Smooth muscle cell (in vitro differentiated cells): Measurements from ENCODE around the gene ANGPTL8. TPM values are rescaled to one million over a fixed set of nuclear protein-coding genes. Genes with fewer than 3 reads are reported as not detected.

ENCODE experiments used
- DNase-seq: peaks from one replicate; lab custom pipeline; 2025; ENCODE audit not compliant: unreplicated experiment; lab: John Stamatoyannopoulos, UW
- H2AFZ ChIP-seq: fragments of 200-600 bp; sonication (generic); 2 replicates; pipeline ENCODE4 v1.6.0; 2016; ENCODE audit warnings: antibody characterized with exemption, low read depth, mild to moderate bottlenecking
- H3F3A ChIP-seq: fragments of 200-600 bp; sonication (generic); 2 replicates; pipeline ENCODE4 v1.6.0; 2017; ENCODE audit warnings: antibody characterized with exemption, low read depth
- H3K27ac ChIP-seq: fragments of 200-600 bp; sonication (generic); 2 replicates; pipeline ENCODE4 v1.5.1; 2016; ENCODE audit warnings: low read depth, mild to moderate bottlenecking
- H3K27me3 ChIP-seq: fragments of 200-600 bp; sonication (generic); 2 replicates; pipeline ENCODE4 v1.6.1; 2016; ENCODE audit warnings: low read depth, mild to moderate bottlenecking
- H3K36me3 ChIP-seq: fragments of 200-600 bp; sonication (generic); 2 replicates; pipeline ENCODE4 v1.5.1; 2016; ENCODE audit warnings: low read depth
- H3K4me1 ChIP-seq: fragments of 200-600 bp; sonication (generic); 2 replicates; pipeline ENCODE4 v1.5.1; 2016; ENCODE audit warnings: low read depth
- H3K4me2 ChIP-seq: fragments of 200-600 bp; sonication (generic); 2 replicates; pipeline ENCODE4 v1.6.0; 2016; ENCODE audit warnings: mild to moderate bottlenecking
- H3K4me3 ChIP-seq: fragments of 200-600 bp; sonication (generic); 2 replicates; pipeline ENCODE4 v1.5.1; 2016; ENCODE audit warnings: mild to moderate bottlenecking
- H3K79me2 ChIP-seq: fragments of 200-600 bp; sonication (generic); 2 replicates; pipeline ENCODE4 v1.6.0; 2016; ENCODE audit warnings: low read depth, mild to moderate bottlenecking
- H3K9ac ChIP-seq: fragments of 200-600 bp; sonication (generic); 2 replicates; pipeline ENCODE4 v1.6.0; 2016; ENCODE audit warnings: low read depth
- H3K9me3 ChIP-seq: fragments of 200-600 bp; sonication (generic); replicated peaks from 2 replicates; pipeline ENCODE4 v1.5.1; 2016; ENCODE audit warnings: low read depth
- H4K20me1 ChIP-seq: fragments of 200-600 bp; sonication (generic); 2 replicates; pipeline ENCODE4 v1.6.0; 2016; ENCODE audit warnings: low read depth
- CTCF ChIP-seq: fragments of 200-600 bp; sonication (generic); IDR thresholded peaks from 2 replicates; pipeline ENCODE4 v1.5.1; 2017; ENCODE audit warnings: borderline replicate concordance, mild to moderate bottlenecking, antibody characterized with exemption; ENCODE audit not compliant: insufficient read depth, poor library complexity, severe bottlenecking
- WGBS: methylation state at CpG from one replicate; pipeline ENCODE4 v1.1.7; 2016; ENCODE audit warnings: low lambda C conversion rate; 5-methylcytosine and 5-hydroxymethylcytosine counted together
- polyA plus RNA-seq: library from polyadenylated mRNA; unstranded; fragments of >200 nt; fragmentation: Nextera tagmentation; extraction: Ambion mirVana; gene quantifications from 2 replicates; pipeline ENCODE4 v1.2.1, GENCODE V29; 2016
- total RNA-seq: library from RNA; depleted of rRNA; stranded (reverse); fragments of >200 nt; gene quantifications from 2 replicates; pipeline ENCODE4 v1.2.3, GENCODE V29; 2014

Gene ANGPTL8
- total and polyA plus RNA-seq, 2 experiments from 2014 or later, result 0.54 to 0.80 TPM

DNA sequence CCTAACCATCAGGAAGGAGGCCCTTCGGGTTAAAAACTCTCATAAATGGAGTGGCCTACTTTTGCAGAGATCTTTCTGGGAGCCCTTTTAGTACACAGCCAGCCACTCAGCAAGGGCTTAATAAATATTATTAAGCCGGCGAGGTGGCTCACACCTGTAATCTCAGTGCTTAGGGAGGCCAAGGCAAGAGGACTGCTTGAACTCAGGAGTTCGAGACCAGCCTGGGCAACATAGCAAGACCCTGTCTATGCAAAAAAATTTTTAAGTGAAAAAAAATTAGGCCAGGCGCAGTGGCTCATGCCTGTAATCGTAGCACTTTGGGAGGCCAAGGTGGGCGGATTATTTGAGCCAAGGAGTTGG is 41.3 kb upstream of the ANGPTL8 start:
- Histone ChIP-seq H3K4me1 (no peaks in the 10 kb centered on the region), H4K20me1 (peaks cover 15% of the 10 kb centered on the region), H3K9me3 (no peaks in the 10 kb centered on the region), H3K36me3 (no peaks in the 10 kb centered on the region), H3K4me2 (no peak overlapping the region), H3K79me2 (peaks cover 23% of the 10 kb centered on the region), H3K27ac (no peak overlapping the region), H3F3A (peaks cover 4% of the 10 kb centered on the region), H3K27me3 (no peaks in the 10 kb centered on the region), H3K9ac (no peak overlapping the region), H2AFZ (no peak overlapping the region), H3K4me3 (peak overlapping the region; percentile 72)
- WGBS, result 81% methylated on average over 7 of the region's 7 CpGs
- DNase-seq, result no peak
- TF ChIP-seq CTCF, result no peak

GRCh38 chr19:11198769-11199424 is 40.5 kb upstream of the ANGPTL8 start:
- no peaks in the 10 kb centered on the region for H3K9me3 ChIP-seq
- H4K20me1 ChIP-seq, result peaks cover 15% of the 10 kb centered on the region
- no peaks in the 10 kb centered on the region for H3K36me3 ChIP-seq
- H3K4me2 ChIP-seq, result no peak overlapping the region
- H3K4me1 ChIP-seq, result no peaks in the 10 kb centered on the region
- no peak overlapping the region for H3K4me3 ChIP-seq
- peaks cover 4% of the 10 kb centered on the region for H3F3A ChIP-seq
- DNase-seq, result no peak
- no peak overlapping the region for H3K9ac ChIP-seq
- no peak overlapping the region for H2AFZ ChIP-seq
- 46% methylated on average over 7 of the region's 7 CpGs for WGBS
- H3K79me2 ChIP-seq, result peaks cover 23% of the 10 kb centered on the region
- H3K27me3 ChIP-seq, result no peaks in the 10 kb centered on the region
- H3K27ac ChIP-seq, result no peak overlapping the region
- TF ChIP-seq CTCF, result no peak

DNA sequence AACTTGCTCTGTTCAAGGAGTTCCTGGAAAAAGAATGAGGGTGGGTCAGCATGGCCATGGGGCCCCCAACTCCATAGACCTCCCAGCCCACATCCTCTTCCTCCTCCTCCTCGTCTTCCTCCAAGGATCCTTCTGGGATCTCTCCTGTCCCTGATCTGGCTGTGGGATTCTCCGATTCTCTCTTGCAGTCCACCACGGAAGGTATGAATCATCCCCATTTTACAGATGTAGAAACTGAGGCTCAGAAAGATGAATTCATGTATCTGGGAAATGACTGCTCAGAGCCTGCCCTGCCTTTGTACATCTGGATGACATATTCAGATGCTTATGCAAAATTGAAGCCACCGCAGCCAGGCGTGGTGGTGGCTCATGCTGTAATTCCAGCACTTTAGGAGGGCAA is 39.9 kb upstream of the ANGPTL8 start:
- no peak for TF ChIP-seq CTCF
- Histone ChIP-seq H3F3A (peaks cover 4% of the 10 kb centered on the region), H4K20me1 (peaks cover 15% of the 10 kb centered on the region), H3K4me1 (no peaks in the 10 kb centered on the region), H3K27ac (no peak overlapping the region), H3K36me3 (no peaks in the 10 kb centered on the region), H3K27me3 (no peaks in the 10 kb centered on the region), H2AFZ (no peak overlapping the region), H3K79me2 (peaks cover 23% of the 10 kb centered on the region), H3K9ac (no peak overlapping the region), H3K4me2 (no peak overlapping the region), H3K4me3 (no peak overlapping the region), H3K9me3 (no peaks in the 10 kb centered on the region)
- WGBS, result 91% methylated on average over 5 of the region's 5 CpGs
- no peak for DNase-seq

GRCh38 chr19:11200015-11200574 is 39.3 kb upstream of the ANGPTL8 start:
- DNase-seq, result no peak
- 93% methylated on average over 15 of the region's 15 CpGs for WGBS

More at GRCh38 chr19:11200015-11200574, 39.3 kb upstream of the ANGPTL8 start:
- Histone ChIP-seq H3K4me3 (no peak overlapping the region), H3K4me1 (no peaks in the 10 kb centered on the region), H4K20me1 (peaks cover 12% of the 10 kb centered on the region), H3K9me3 (no peaks in the 10 kb centered on the region), H2AFZ (no peak overlapping the region), H3K4me2 (no peak overlapping the region), H3K9ac (no peak overlapping the region), H3K27ac (no peak overlapping the region), H3K79me2 (peaks cover 22% of the 10 kb centered on the region), H3K36me3 (no peaks in the 10 kb centered on the region), H3K27me3 (no peaks in the 10 kb centered on the region), H3F3A (peaks cover 4% of the 10 kb centered on the region)
- TF ChIP-seq CTCF, result no peak
